ENCODE measurements around the gene PEX3. TPM values are rescaled to one million over a fixed set of nuclear protein-coding genes. Genes with fewer than 3 reads are reported as not detected.

The PEX3 gene
- total RNA-seq, 2 donors from 2014 or later = 8.2 to 10.2 TPM

DNA sequence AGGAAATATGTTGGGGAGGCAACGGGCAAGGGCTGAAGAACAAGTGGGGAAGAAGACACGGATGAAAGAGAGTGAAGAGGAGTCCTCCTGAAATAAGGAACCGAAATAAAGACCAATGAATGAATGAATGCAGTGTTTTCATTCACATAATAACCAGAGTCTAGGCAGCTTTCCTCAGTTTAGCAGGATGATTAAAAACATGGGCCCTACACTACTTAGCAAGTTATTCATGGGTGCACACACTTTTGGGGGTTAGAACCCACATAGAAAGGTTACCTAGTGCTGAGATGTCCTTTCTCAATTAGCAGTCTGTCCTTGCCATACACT is 66.8 kb downstream of the PEX3 start:
- no peak overlapping the region for H3K4me3 Mint-ChIP-seq
- no peak for ATAC-seq
- H3K9me3 ChIP-seq (ENCODE audit: control insufficient read depth, low read length, poor library complexity, severe bottlenecking) = no peaks in the 10 kb centered on the region
- H3K27me3 Mint-ChIP-seq = no peaks in the 10 kb centered on the region
- no peak overlapping the region for H3K27ac Mint-ChIP-seq
- DNase-seq = no peak
- H3K36me3 Mint-ChIP-seq (ENCODE audit: low read depth) = peaks cover 2% of the 10 kb centered on the region
- H3K4me1 Mint-ChIP-seq = peaks cover 23% of the 10 kb centered on the region

GRCh38 chr6:143522039-143522600 is 71.5 kb downstream of the PEX3 start:
- H3K27ac Mint-ChIP-seq = no peak overlapping the region

DNA sequence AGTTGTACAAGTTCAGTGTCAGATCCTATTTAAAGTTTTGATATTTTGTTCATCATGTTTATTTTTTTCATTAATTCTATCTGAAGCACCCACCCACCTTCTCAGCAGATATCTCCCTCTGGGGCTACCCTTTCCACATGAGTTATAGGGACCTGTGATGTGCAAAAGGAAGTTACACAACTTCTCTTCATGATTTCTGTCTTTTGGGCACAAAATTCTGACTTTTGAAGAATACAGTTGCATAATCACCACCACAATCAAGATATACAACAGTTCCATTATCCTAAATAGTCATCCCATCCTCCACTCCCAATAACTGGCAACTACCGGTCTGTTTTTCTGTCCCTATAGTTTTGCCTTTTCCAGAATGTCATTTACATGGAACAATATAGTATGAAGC is 74.8 kb downstream of the PEX3 start:
- DNase-seq (no peak), ATAC-seq (no peak)
- peaks cover 23% of the 10 kb centered on the region for H3K4me1 Mint-ChIP-seq
- H3K4me3 Mint-ChIP-seq = no peak overlapping the region
- no peaks in the 10 kb centered on the region for H3K9me3 ChIP-seq (ENCODE audit: control insufficient read depth, low read length, poor library complexity, severe bottlenecking)
- H3K27me3 Mint-ChIP-seq = no peaks in the 10 kb centered on the region
- no peak overlapping the region for H3K27ac Mint-ChIP-seq
- no peaks in the 10 kb centered on the region for H3K36me3 Mint-ChIP-seq (ENCODE audit: low read depth)

More at GRCh38 chr6:143522039-143522600, 71.5 kb downstream of the PEX3 start:
- Mint-ChIP-seq H3K36me3 (ENCODE audit: low read depth) (peaks cover 2% of the 10 kb centered on the region), H3K4me3 (no peak overlapping the region), H3K4me1 (peaks cover 11% of the 10 kb centered on the region), H3K27me3 (no peaks in the 10 kb centered on the region)
- ATAC-seq = no peak
- no peak for DNase-seq
- H3K9me3 ChIP-seq (ENCODE audit: control insufficient read depth, low read length, poor library complexity, severe bottlenecking) = no peaks in the 10 kb centered on the region

- H3K4me3 Mint-ChIP-seq = no peak overlapping the region
These were observed 77.1 kb downstream of the PEX3 start for GRCh38 chr6:143527677-143528076.

GRCh38 chr6:143528164-143528811 is 77.7 kb downstream of the PEX3 start:
- DNase-seq (no peak), ATAC-seq (peak; percentile 63)
- no peaks in the 10 kb centered on the region for H3K9me3 ChIP-seq (ENCODE audit: control insufficient read depth, low read length, poor library complexity, severe bottlenecking)
- Mint-ChIP-seq H3K4me3 (peak overlapping the region; percentile 84), H3K36me3 (ENCODE audit: low read depth) (no peaks in the 10 kb centered on the region), H3K27me3 (no peaks in the 10 kb centered on the region), H3K4me1 (peaks cover 15% of the 10 kb centered on the region), H3K27ac (peak overlapping the region; percentile 98)

More at GRCh38 chr6:143527677-143528076, 77.1 kb downstream of the PEX3 start:
- Mint-ChIP-seq H3K27ac (peak overlapping the region; percentile 98), H3K36me3 (ENCODE audit: low read depth) (no peaks in the 10 kb centered on the region), H3K4me1 (peaks cover 15% of the 10 kb centered on the region), H3K27me3 (no peaks in the 10 kb centered on the region)
- ATAC-seq (no peak), DNase-seq (no peak)
- no peaks in the 10 kb centered on the region for H3K9me3 ChIP-seq (ENCODE audit: control insufficient read depth, low read length, poor library complexity, severe bottlenecking)

DNA sequence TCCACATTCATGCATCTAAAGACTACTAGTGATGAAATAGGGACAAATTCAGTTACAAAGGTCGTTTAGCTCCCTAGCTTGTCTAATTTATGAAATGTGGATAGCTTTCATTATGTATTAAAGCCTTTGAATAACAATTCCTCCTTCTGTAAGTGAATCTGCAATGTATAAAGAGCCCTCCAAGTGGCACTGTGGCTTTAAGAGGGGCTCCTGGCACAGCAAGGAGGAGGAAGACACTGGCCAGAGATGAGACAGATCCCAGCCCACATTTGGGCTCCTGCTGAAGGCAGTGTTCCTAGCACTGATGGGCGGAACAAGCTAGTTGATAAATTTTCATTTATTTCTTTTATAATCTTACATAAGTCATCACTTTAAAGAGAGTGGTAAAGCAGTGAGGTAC is 78.5 kb downstream of the PEX3 start:
- DNase-seq = no peak
- no peak for ATAC-seq
- Mint-ChIP-seq H3K27me3 (no peaks in the 10 kb centered on the region), H3K4me1 (peaks cover 15% of the 10 kb centered on the region), H3K27ac (peak overlapping the region; percentile 98), H3K4me3 (no peak overlapping the region), H3K36me3 (ENCODE audit: low read depth) (no peaks in the 10 kb centered on the region)
- H3K9me3 ChIP-seq (ENCODE audit: control insufficient read depth, low read length, poor library complexity, severe bottlenecking) = no peaks in the 10 kb centered on the region

DNA sequence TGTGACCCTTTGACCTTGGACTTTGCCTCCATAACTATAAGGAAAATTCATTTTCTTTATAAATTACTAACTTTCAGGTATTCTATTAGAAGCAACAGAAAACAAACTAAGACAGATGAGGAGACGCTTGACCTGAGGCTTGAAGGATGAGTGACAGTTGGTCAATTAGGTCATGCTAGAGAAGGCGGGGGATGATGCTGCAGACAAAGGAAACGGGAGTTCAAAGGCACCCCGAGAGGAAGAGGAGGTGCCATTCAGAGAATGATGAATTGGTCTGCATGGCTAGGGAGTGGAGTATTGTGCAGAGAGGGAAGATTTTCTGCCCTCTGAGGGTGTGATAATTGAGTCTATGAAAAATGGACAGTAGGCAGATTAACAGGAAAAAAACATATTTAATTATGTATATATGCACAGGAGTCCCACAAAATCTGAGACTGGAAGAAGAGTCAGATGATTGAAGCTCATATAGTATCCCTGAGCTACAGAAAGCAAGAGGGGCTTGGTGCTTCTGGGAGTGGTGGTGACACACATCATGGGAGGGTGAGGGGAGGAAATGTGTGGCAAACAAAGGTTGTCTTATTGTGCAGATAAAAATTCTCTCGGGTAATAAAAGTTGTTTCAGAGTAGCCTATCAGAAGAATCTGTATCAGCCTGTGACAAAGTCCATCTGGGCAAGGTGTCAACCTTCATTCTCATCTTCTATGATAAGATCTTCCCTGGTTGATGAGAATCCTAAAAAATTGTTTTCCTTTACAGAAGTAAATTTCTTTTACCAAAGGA is 81.3 kb downstream of the PEX3 start:
- Mint-ChIP-seq H3K4me1 (peaks cover 22% of the 10 kb centered on the region), H3K27me3 (no peaks in the 10 kb centered on the region), H3K27ac (no peak overlapping the region), H3K36me3 (ENCODE audit: low read depth) (no peaks in the 10 kb centered on the region), H3K4me3 (no peak overlapping the region)
- H3K9me3 ChIP-seq (ENCODE audit: control insufficient read depth, low read length, poor library complexity, severe bottlenecking) = no peaks in the 10 kb centered on the region
- DNase-seq = no peak
- ATAC-seq = no peak

DNA sequence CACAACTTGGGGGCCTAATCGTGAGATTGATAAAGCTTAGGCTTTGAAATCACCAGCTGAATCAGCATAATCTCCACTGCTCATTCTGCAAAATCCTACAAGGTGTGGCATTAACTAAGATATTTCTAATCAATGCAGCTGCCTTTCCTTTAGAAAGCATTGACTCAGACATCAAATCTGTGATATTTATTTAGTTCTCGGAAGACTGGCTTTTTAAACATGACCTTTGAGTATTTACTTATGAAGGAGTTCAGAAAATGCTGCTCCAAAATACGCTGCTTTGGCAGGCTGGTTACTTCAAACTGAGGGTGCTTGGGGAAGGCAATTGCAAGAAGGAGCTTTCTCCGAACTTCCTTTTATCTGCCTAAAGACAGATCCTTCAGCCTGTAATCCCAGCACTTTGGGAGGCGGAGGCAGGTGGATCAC is 84.6 kb downstream of the PEX3 start:
- Mint-ChIP-seq H3K4me3 (peak overlapping the region; percentile 3), H3K36me3 (ENCODE audit: low read depth) (no peaks in the 10 kb centered on the region), H3K4me1 (peaks cover 21% of the 10 kb centered on the region), H3K27me3 (no peaks in the 10 kb centered on the region), H3K27ac (peak overlapping the region; percentile 54)
- ATAC-seq (no peak), DNase-seq (no peak)
- H3K9me3 ChIP-seq (ENCODE audit: control insufficient read depth, low read length, poor library complexity, severe bottlenecking) = no peaks in the 10 kb centered on the region

DNA sequence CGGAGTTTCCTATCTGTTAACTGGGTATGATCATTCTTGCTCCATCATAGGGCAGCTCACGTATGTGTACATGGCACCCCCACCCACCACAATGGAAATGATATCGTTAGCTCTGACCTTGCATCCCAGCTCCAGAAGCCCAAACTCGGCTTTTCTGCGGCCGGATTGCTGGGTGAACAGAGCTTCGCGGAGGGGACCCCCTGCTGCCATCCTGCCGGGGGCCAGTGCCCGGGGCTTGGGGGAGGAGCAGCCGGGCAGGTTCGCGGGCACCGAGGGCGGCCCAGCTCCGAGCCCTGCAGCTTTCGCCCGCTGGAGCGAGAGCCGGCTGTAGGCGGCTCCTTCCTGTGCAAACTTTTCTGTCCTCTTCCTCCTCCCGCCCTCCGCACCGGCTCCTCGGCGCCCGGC is 85.9 kb downstream of the PEX3 start:
- H3K4me3 Mint-ChIP-seq = peak overlapping the region; percentile 90
- H3K4me1 Mint-ChIP-seq = peaks cover 25% of the 10 kb centered on the region

GRCh38 chr6:143536866-143537691 is 86.5 kb downstream of the PEX3 start:
- Mint-ChIP-seq H3K27ac (peak overlapping the region; percentile 97), H3K36me3 (ENCODE audit: low read depth) (no peaks in the 10 kb centered on the region), H3K27me3 (no peaks in the 10 kb centered on the region), H3K4me3 (peak overlapping the region; percentile 91), H3K4me1 (peaks cover 28% of the 10 kb centered on the region)
- DNase-seq = peak; percentile 48 to 51 (median 50)
- ATAC-seq = peak; percentile 64
- no peaks in the 10 kb centered on the region for H3K9me3 ChIP-seq (ENCODE audit: control insufficient read depth, low read length, poor library complexity, severe bottlenecking)

More for the DNA sequence above, 85.9 kb downstream of the PEX3 start:
- peak overlapping the region; percentile 16 for H3K27ac Mint-ChIP-seq
- ATAC-seq = peak; percentile 48
- no peaks in the 10 kb centered on the region for H3K9me3 ChIP-seq (ENCODE audit: control insufficient read depth, low read length, poor library complexity, severe bottlenecking)
- peak; percentile 20 to 41 (median 40) for DNase-seq
- H3K27me3 Mint-ChIP-seq = no peaks in the 10 kb centered on the region
- no peaks in the 10 kb centered on the region for H3K36me3 Mint-ChIP-seq (ENCODE audit: low read depth)

DNA sequence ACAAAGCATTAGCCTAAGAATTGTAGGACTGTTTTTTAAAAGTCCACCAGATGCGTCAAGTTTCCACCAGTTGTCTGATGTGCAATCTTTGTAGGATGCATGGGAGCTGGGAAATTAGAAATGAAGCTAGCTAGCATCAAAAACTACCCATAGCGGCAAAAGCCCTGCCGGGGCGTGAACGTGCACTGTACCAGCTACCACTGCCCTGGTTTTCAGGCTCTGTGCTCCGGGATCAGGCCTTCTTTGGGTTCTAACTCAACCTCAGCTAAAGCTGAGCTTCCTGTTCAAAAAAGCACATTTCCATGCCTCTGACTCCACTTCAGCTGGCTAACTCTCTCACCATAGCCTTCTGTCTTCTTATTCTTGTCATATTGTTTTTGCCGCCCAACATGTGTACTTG is 87.8 kb downstream of the PEX3 start:
- Mint-ChIP-seq H3K4me1 (peaks cover 41% of the 10 kb centered on the region), H3K27me3 (no peaks in the 10 kb centered on the region), H3K27ac (peak overlapping the region; percentile 97), H3K36me3 (ENCODE audit: low read depth) (no peaks in the 10 kb centered on the region), H3K4me3 (peak overlapping the region; percentile 91)
- H3K9me3 ChIP-seq (ENCODE audit: control insufficient read depth, low read length, poor library complexity, severe bottlenecking) = no peaks in the 10 kb centered on the region
- no peak for DNase-seq
- ATAC-seq = peak; percentile 20

DNA sequence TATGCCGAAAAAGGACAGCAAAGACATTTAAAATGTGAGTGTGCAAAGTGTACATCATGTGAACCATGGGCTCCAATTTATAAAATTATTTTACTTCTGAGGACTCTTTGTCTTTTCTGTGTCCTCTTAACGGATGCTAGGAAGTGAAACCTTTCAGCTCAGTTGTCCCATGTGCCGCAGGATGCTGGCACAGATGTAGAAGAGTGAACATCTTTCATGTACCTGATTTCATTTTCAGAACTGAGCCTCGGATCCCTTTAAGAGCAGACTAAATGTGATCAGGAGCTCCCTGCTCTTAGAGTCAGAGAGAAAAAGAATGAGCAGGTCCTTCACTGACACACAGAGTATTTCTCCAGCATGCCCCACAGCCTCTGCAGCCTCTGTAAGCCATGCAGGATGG is 88.5 kb downstream of the PEX3 start:
- peak overlapping the region; percentile 97 for H3K27ac Mint-ChIP-seq
- H3K4me3 Mint-ChIP-seq = peak overlapping the region; percentile 91
- ATAC-seq (peak; percentile 20), DNase-seq (no peak)
- H3K9me3 ChIP-seq (ENCODE audit: control insufficient read depth, low read length, poor library complexity, severe bottlenecking) = no peaks in the 10 kb centered on the region
- H3K36me3 Mint-ChIP-seq (ENCODE audit: low read depth) = no peaks in the 10 kb centered on the region
- H3K4me1 Mint-ChIP-seq = peaks cover 45% of the 10 kb centered on the region
- no peaks in the 10 kb centered on the region for H3K27me3 Mint-ChIP-seq

- peak; percentile 57 for ATAC-seq
- Mint-ChIP-seq H3K4me1 (peaks cover 47% of the 10 kb centered on the region), H3K27me3 (no peaks in the 10 kb centered on the region), H3K27ac (peak overlapping the region; percentile 97), H3K4me3 (peak overlapping the region; percentile 91), H3K36me3 (ENCODE audit: low read depth) (no peaks in the 10 kb centered on the region)
- DNase-seq = no peak
- no peaks in the 10 kb centered on the region for H3K9me3 ChIP-seq (ENCODE audit: control insufficient read depth, low read length, poor library complexity, severe bottlenecking)
These were observed 89.1 kb downstream of the PEX3 start for GRCh38 chr6:143539734-143540133.
